HepG2 (cell line): Measurements from ENCODE around the gene OSER1. TPM values are rescaled to one million over a fixed set of nuclear protein-coding genes. Genes with fewer than 3 reads are reported as not detected.

ENCODE experiments used
- E2F2 ChIP-seq: sonication (generic); formaldehyde crosslinking; IDR thresholded peaks from 2 replicates; pipeline ENCODE4 v1.4.0; 2020; ENCODE audit warnings: missing genetic modification reagents, borderline replicate concordance
- ETV6 ChIP-seq: sonication (generic); formaldehyde crosslinking; conservative IDR thresholded peaks from 2 replicates; pipeline ENCODE4 v1.4.0; 2020; ENCODE audit warnings: missing genetic modification reagents
- KMT2B ChIP-seq: IDR thresholded peaks from 2 replicates; pipeline ENCODE4 v1.6.1; 2016; ENCODE audit warnings: missing genetic modification reagents, missing compliant biosample characterization
- LCORL ChIP-seq, 2 experiments: fragments of 450-650 bp in 1 of 2; sonication (generic) in 1 of 2; formaldehyde crosslinking in 1 of 2; IDR thresholded peaks; 2 replicates each; pipeline versions ENCODE4 v1.5.0 to v1.6.1; 2017 to 2020; ENCODE audit warnings: antibody characterized with exemption in 1 of 2, missing genetic modification reagents in 1 of 2
- PAF1 ChIP-seq: IDR thresholded peaks from 2 replicates; pipeline ENCODE4 v1.6.1; 2016; ENCODE audit warnings: missing genetic modification reagents, missing compliant biosample characterization
- PATZ1 ChIP-seq: sonication (generic); formaldehyde crosslinking; IDR thresholded peaks from 2 replicates; pipeline ENCODE4 v1.4.0; 2020; ENCODE audit warnings: missing genetic modification reagents
- RAD21 ChIP-seq: fragments of 450-650 bp; formaldehyde crosslinking; IDR thresholded peaks from 2 replicates; pipeline ENCODE4 v1.5.0; 2020; ENCODE audit warnings: mild to moderate bottlenecking
- RCOR2 ChIP-seq: IDR thresholded peaks from 2 replicates; pipeline ENCODE4 v1.6.1; 2016; ENCODE audit warnings: missing biosample characterization, missing genetic modification reagents
- RXRB ChIP-seq: IDR thresholded peaks from 2 replicates; pipeline ENCODE4 v1.6.1; 2016; ENCODE audit warnings: borderline replicate concordance, missing genetic modification reagents, missing compliant biosample characterization
- SMYD3 ChIP-seq: sonication (generic); formaldehyde crosslinking; IDR thresholded peaks from 2 replicates; pipeline ENCODE4 v1.8.1; 2023; ENCODE audit warnings: mild to moderate bottlenecking, missing genetic modification reagents
- SPEN ChIP-seq: sonication (generic); formaldehyde crosslinking; IDR thresholded peaks from 2 replicates; pipeline ENCODE4 v1.5.1; 2020; ENCODE audit warnings: low read depth, mild to moderate bottlenecking, missing genetic modification reagents
- STAT5B ChIP-seq: sonication (generic); formaldehyde crosslinking; IDR thresholded peaks from 2 replicates; pipeline ENCODE4 v1.4.0; 2020; ENCODE audit warnings: missing genetic modification reagents
- TOPORS ChIP-seq: sonication (generic); formaldehyde crosslinking; IDR thresholded peaks from 2 replicates; pipeline ENCODE4 v1.8.0; 2023; ENCODE audit warnings: mild to moderate bottlenecking, missing genetic modification reagents
- ZFP1 ChIP-seq: IDR thresholded peaks from 2 replicates; pipeline ENCODE4 v1.6.1; 2016
- ZNF17 ChIP-seq: sonication (generic); formaldehyde crosslinking; IDR thresholded peaks from 2 replicates; pipeline ENCODE4 v1.5.0; 2020; ENCODE audit warnings: mild to moderate bottlenecking, missing genetic modification reagents
- ZNF512 ChIP-seq: sonication (generic); formaldehyde crosslinking; IDR thresholded peaks from 2 replicates; pipeline ENCODE4 v1.4.0; 2020; ENCODE audit warnings: mild to moderate bottlenecking, missing genetic modification reagents
- ZNF563 ChIP-seq: sonication (generic); formaldehyde crosslinking; IDR thresholded peaks from 2 replicates; pipeline ENCODE4 v1.8.0; 2022; ENCODE audit warnings: mild to moderate bottlenecking, moderate library complexity, missing genetic modification reagents
- ZNF850 ChIP-seq: sonication (generic); formaldehyde crosslinking; conservative IDR thresholded peaks from 2 replicates; pipeline ENCODE4 v1.9.0; 2021; ENCODE audit warnings: mild to moderate bottlenecking, missing genetic modification reagents
- polyA plus RNA-seq, 8 experiments: library from polyadenylated mRNA; depleted of rRNA in 3 of 8; stranded (reverse) in 7 of 8; unstranded in 1 of 8; fragments of >200 nt; fragmentation: Illumina TruSeq in 4 of 8; extraction: Trizol in 4 of 8; gene quantifications; 2 replicates each; pipeline versions ENCODE4 v1.2.1 to v1.2.3, GENCODE V29; 2011 to 2016; ENCODE audit warnings: low read depth in 4 of 8, missing spikeins in 1 of 8, mixed read lengths in 1 of 8; ENCODE audit not compliant: insufficient read depth in 1 of 8
- total RNA-seq, 5 experiments: library from RNA; depleted of rRNA; stranded (reverse); fragments of >200 nt; fragmentation: Illumina TruSeq; extraction: Trizol; gene quantifications; 2 replicates each; pipeline ENCODE4 v1.2.3, GENCODE V29; 2016; ENCODE audit warnings: low read depth in 1 of 5
- TF ChIP-seq, protein P1 (sequence below): sonication (generic); formaldehyde crosslinking; IDR thresholded peaks from 2 replicates; pipeline ENCODE4 v1.4.0; 2020; ENCODE audit warnings: missing genetic modification reagents
- TF ChIP-seq, protein P2 (sequence below): sonication (generic); formaldehyde crosslinking; IDR thresholded peaks from 2 replicates; pipeline ENCODE4 v1.4.0; 2020; ENCODE audit warnings: missing genetic modification reagents
- TF ChIP-seq, protein P3 (sequence below): sonication (generic); formaldehyde crosslinking; IDR thresholded peaks from 2 replicates; pipeline ENCODE4 v1.4.0; 2020; ENCODE audit warnings: missing genetic modification reagents

OSER1 gene
- total and polyA plus RNA-seq, 2 of the 13 experiments (the other 11 are each of a cell fraction or from before 2014, with no cell fraction given), result 71.2 to 71.5 TPM

DNA sequence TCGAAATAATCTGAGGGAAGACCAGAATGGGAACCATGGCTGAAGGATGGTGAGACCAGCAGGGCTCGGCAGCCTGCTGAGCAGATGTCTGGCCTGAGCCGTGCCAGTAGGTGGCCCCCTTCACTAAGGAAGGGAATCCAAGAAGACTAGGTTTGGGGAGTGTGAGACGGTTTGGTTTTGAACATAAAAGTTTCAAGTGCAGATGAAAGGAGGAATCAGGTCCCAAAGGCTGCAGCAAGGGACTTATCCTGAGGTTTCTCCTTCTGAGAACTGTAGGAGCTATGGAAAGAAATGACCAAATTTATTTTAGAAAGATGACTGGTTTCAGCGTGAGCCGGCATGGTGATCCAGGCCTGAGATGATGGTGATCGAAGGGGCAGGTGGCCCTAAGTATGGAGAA, 4.6 kb upstream of the OSER1 start (continued):
- TF ChIP-seq E2F2 (CRISPR knock-in tag) (no peak), ZNF17 (CRISPR knock-in tag) (no peak), KMT2B (CRISPR knock-in tag) (0 out of 2 replicates have a peak, but pooled peaks have one; percentile 50), ZNF512 (no peak), ETV6 (no peak), ZNF563 (CRISPR knock-in tag) (no peak), TOPORS (CRISPR knock-in tag) (no peak), RAD21 (CRISPR knock-in tag) (peak; percentile 96), ZFP1 (CRISPR knock-in tag) (no peak), RCOR2 (CRISPR knock-in tag) (no peak), SPEN (CRISPR knock-in tag) (no peak), PAF1 (CRISPR knock-in tag) (no peak), SMYD3 (CRISPR knock-in tag) (no peak), STAT5B (CRISPR knock-in tag) (0 out of 2 replicates have a peak, but pooled peaks have one; percentile 37), ZNF850 (CRISPR knock-in tag) (0 out of 2 replicates have a peak, but pooled peaks have one; percentile 3), PATZ1 (CRISPR knock-in tag) (no peak), LCORL (IDR thresholded peaks at IDR 0.05) (no peak), LCORL (CRISPR knock-in tag; IDR thresholded peaks at IDR 0.05) (no peak), RXRB (CRISPR knock-in tag) (peak; percentile 64; the same call in 1 of the 2 replicates)
- TF ChIP-seq, protein P1, sequence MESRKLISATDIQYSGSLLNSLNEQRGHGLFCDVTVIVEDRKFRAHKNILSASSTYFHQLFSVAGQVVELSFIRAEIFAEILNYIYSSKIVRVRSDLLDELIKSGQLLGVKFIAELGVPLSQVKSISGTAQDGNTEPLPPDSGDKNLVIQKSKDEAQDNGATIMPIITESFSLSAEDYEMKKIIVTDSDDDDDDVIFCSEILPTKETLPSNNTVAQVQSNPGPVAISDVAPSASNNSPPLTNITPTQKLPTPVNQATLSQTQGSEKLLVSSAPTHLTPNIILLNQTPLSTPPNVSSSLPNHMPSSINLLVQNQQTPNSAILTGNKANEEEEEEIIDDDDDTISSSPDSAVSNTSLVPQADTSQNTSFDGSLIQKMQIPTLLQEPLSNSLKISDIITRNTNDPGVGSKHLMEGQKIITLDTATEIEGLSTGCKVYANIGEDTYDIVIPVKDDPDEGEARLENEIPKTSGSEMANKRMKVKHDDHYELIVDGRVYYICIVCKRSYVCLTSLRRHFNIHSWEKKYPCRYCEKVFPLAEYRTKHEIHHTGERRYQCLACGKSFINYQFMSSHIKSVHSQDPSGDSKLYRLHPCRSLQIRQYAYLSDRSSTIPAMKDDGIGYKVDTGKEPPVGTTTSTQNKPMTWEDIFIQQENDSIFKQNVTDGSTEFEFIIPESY (CRISPR knock-in tag), result no peak; the same call in 1 of the 2 replicates
- TF ChIP-seq, protein P2, sequence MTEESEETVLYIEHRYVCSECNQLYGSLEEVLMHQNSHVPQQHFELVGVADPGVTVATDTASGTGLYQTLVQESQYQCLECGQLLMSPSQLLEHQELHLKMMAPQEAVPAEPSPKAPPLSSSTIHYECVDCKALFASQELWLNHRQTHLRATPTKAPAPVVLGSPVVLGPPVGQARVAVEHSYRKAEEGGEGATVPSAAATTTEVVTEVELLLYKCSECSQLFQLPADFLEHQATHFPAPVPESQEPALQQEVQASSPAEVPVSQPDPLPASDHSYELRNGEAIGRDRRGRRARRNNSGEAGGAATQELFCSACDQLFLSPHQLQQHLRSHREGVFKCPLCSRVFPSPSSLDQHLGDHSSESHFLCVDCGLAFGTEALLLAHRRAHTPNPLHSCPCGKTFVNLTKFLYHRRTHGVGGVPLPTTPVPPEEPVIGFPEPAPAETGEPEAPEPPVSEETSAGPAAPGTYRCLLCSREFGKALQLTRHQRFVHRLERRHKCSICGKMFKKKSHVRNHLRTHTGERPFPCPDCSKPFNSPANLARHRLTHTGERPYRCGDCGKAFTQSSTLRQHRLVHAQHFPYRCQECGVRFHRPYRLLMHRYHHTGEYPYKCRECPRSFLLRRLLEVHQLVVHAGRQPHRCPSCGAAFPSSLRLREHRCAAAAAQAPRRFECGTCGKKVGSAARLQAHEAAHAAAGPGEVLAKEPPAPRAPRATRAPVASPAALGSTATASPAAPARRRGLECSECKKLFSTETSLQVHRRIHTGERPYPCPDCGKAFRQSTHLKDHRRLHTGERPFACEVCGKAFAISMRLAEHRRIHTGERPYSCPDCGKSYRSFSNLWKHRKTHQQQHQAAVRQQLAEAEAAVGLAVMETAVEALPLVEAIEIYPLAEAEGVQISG (CRISPR knock-in tag), result no peak
- TF ChIP-seq, protein P3, sequence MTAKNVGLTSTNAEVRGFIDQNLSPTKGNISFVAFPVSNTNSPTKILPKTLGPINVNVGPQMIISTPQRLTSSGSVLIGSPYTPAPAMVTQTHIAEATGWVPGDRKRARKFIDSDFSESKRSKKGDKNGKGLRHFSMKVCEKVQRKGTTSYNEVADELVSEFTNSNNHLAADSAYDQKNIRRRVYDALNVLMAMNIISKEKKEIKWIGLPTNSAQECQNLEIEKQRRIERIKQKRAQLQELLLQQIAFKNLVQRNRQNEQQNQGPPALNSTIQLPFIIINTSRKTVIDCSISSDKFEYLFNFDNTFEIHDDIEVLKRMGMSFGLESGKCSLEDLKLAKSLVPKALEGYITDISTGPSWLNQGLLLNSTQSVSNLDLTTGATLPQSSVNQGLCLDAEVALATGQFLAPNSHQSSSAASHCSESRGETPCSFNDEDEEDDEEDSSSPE (CRISPR knock-in tag), result no peak
